ENCODE measurements around the gene ATP2B2. TPM values are rescaled to one million over a fixed set of nuclear protein-coding genes. Genes with fewer than 3 reads are reported as not detected.
A peak's percentile ranks its signal among the peaks of the same experiment; 100 is the strongest.

The ATP2B2 gene
- total and polyA plus RNA-seq, 9 of the 15 experiments (the other 6 are each of a cell fraction or from before 2014, with no cell fraction given): 0.06 TPM; not detected in 8

GRCh38 chr3:10553591-10554235 lies 48.3 kb upstream of the ATP2B2 start:
- 2% methylated on average over 9 of the region's 9 CpGs for WGBS (ENCODE audit: insufficient coverage, low coverage, missing lambda C conversion rate)
- no peak for FAIRE-seq
- TF ChIP-seq ZNF507 (tag; conservative IDR thresholded peaks at IDR 0.05) (no peak), HSF4 (CRISPR knock-in tag; IDR thresholded peaks at IDR 0.05; ENCODE audit: borderline replicate concordance) (no peak), U2AF2 (optimal IDR thresholded peaks at IDR 0.05; ENCODE audit: low read depth, low read length) (no peak), ZNF217 (CRISPR knock-in tag; IDR thresholded peaks at IDR 0.05) (no peak), ZNF639 (CRISPR knock-in tag; conservative IDR thresholded peaks at IDR 0.05 in 1 of 2, IDR thresholded peaks at IDR 0.05 in 1 of 2) (0 out of 4 replicates have a peak, but pooled peaks of 1 of the 2 experiments have one; percentile 32), CTCF (IDR thresholded peaks at IDR 0.05 in 2 of 3, conservative IDR thresholded peaks at IDR 0.05 in 1 of 3; ENCODE audit: insufficient read depth in 2 of 3, low read depth in 1 of 3, low read length in 3 of 3) (peak in 1 of 3 experiments; percentile 10; a peak in 1 of 6 replicates), ZKSCAN1 (IDR thresholded peaks at IDR 0.05; ENCODE audit: low read depth, low read length) (no peak), ZNF696 (CRISPR knock-in tag; conservative IDR thresholded peaks at IDR 0.05) (no peak), HMBOX1 (IDR thresholded peaks at IDR 0.05) (no peak), PKNOX1 (IDR thresholded peaks at IDR 0.05) (0 out of 2 replicates have a peak, but pooled peaks have one; percentile 10), CBX1 (IDR thresholded peaks at IDR 0.05; ENCODE audit: low read depth) (no peak)

More at GRCh38 chr3:10553591-10554235, 48.3 kb upstream of the ATP2B2 start:
- no peak overlapping the region for H3K4me2 ChIP-seq (ENCODE audit: insufficient read depth, low read length)
- peaks cover 8 to 32% of the 10 kb centered on the region in 2 experiments; a peak in 3 of 5 replicates for H3K27me3 ChIP-seq (ENCODE audit: control insufficient read depth in 2 of 2, insufficient read depth in 2 of 2, low read length in 2 of 2)
- no peak overlapping the region for H3K9ac ChIP-seq (ENCODE audit: insufficient read depth in 1 of 2, low read depth in 2 of 2, low read length in 2 of 2)
- no peaks in the 10 kb centered on the region for H3K9me3 ChIP-seq (replicated peaks; ENCODE audit: control insufficient read depth, insufficient read depth, low read depth, low read length)
- ChIA-PET POLR2A (interaction anchor here (1.1 to 1.7 kb wide), 3 partner anchors 12 to 23 kb away, joined by 4 to 7 read pairs (median 5); no protein-coding TSS in a partner anchor), CTCF (ENCODE audit: low intra/inter-chr PET ratio) (no interaction called here)
- in situ Hi-C loops (cut with MboI) (no loop called here), intact Hi-C loops (cut with micrococcal nuclease) (no loop called here)
- no peaks in the 10 kb centered on the region for H3K79me2 ChIP-seq (ENCODE audit: control insufficient read depth, insufficient read depth, low read length)
- H3K27ac ChIP-seq (ENCODE audit: extremely low read depth, low read depth, low read length): no peak overlapping the region
- ATAC-seq: peak; percentile 51
- H3K36me3 ChIP-seq (ENCODE audit: control insufficient read depth, insufficient read depth, low read length): no peaks in the 10 kb centered on the region
- H3K4me3 ChIP-seq: no peak overlapping the region
- no peak overlapping the region for H2AFZ ChIP-seq (ENCODE audit: low read depth, low read length)
- H4K20me1 ChIP-seq (replicated peaks; ENCODE audit: control insufficient read depth, insufficient read depth, low read length): no peaks in the 10 kb centered on the region; the same call in 1 of the 2 replicates
- BruUV-seq (replicated peaks): no TSS peak
- H3K4me1 ChIP-seq (replicated peaks in 1 of 2; ENCODE audit: control insufficient read depth in 2 of 2, insufficient read depth in 2 of 2, low read length in 2 of 2): no peaks in the 10 kb centered on the region; a peak in 2 of 5 replicates
- peak in 3 of 4 experiments; percentile 13 to 23 (median 17) for DNase-seq (ENCODE audit: extremely low read depth in 1 of 4, low spot score in 3 of 4)
- no peaks in the 10 kb centered on the region for H3K9me1 ChIP-seq (ENCODE audit: control insufficient read depth, insufficient read depth, low read length)
